ENCODE results near the gene CYP4A11.
A peak's percentile ranks its signal among the peaks of the same experiment; 100 is the strongest.
"Not testable (repeated sequence)": the region's sequence is repeated elsewhere in the genome, so short reads cannot be mapped to it uniquely, and the experiment has no call there.

GRCh38 chr1:46934852-46935251, 6.4 kb downstream of the CYP4A11 start:
- TF ChIP-seq, protein P1, sequence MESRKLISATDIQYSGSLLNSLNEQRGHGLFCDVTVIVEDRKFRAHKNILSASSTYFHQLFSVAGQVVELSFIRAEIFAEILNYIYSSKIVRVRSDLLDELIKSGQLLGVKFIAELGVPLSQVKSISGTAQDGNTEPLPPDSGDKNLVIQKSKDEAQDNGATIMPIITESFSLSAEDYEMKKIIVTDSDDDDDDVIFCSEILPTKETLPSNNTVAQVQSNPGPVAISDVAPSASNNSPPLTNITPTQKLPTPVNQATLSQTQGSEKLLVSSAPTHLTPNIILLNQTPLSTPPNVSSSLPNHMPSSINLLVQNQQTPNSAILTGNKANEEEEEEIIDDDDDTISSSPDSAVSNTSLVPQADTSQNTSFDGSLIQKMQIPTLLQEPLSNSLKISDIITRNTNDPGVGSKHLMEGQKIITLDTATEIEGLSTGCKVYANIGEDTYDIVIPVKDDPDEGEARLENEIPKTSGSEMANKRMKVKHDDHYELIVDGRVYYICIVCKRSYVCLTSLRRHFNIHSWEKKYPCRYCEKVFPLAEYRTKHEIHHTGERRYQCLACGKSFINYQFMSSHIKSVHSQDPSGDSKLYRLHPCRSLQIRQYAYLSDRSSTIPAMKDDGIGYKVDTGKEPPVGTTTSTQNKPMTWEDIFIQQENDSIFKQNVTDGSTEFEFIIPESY (IDR thresholded peaks at IDR 0.05): not testable (repeated sequence)
- peak; percentile 53 for TF ChIP-seq CTCF (IDR thresholded peaks at IDR 0.05; ENCODE audit: low read depth, low read length, missing input control)
- TF ChIP-seq JUND (IDR thresholded peaks at IDR 0.05); TAF1 (conservative IDR thresholded peaks at IDR 0.05); NR2F2 (IDR thresholded peaks at IDR 0.05); YY1 (IDR thresholded peaks at IDR 0.05); FOXA1 (IDR thresholded peaks at IDR 0.05); HNF4A (conservative IDR thresholded peaks at IDR 0.05); SP1 (IDR thresholded peaks at IDR 0.05); EGR1 (IDR thresholded peaks at IDR 0.05; ENCODE audit: low read depth in 2 of 2): not testable (repeated sequence)
- TF ChIP-seq RAD21 (IDR thresholded peaks at IDR 0.05): peak; percentile 65 to 82
- TF ChIP-seq, protein P2, sequence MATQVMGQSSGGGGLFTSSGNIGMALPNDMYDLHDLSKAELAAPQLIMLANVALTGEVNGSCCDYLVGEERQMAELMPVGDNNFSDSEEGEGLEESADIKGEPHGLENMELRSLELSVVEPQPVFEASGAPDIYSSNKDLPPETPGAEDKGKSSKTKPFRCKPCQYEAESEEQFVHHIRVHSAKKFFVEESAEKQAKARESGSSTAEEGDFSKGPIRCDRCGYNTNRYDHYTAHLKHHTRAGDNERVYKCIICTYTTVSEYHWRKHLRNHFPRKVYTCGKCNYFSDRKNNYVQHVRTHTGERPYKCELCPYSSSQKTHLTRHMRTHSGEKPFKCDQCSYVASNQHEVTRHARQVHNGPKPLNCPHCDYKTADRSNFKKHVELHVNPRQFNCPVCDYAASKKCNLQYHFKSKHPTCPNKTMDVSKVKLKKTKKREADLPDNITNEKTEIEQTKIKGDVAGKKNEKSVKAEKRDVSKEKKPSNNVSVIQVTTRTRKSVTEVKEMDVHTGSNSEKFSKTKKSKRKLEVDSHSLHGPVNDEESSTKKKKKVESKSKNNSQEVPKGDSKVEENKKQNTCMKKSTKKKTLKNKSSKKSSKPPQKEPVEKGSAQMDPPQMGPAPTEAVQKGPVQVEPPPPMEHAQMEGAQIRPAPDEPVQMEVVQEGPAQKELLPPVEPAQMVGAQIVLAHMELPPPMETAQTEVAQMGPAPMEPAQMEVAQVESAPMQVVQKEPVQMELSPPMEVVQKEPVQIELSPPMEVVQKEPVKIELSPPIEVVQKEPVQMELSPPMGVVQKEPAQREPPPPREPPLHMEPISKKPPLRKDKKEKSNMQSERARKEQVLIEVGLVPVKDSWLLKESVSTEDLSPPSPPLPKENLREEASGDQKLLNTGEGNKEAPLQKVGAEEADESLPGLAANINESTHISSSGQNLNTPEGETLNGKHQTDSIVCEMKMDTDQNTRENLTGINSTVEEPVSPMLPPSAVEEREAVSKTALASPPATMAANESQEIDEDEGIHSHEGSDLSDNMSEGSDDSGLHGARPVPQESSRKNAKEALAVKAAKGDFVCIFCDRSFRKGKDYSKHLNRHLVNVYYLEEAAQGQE (IDR thresholded peaks at IDR 0.05): not testable (repeated sequence)
- TF ChIP-seq, protein P3, sequence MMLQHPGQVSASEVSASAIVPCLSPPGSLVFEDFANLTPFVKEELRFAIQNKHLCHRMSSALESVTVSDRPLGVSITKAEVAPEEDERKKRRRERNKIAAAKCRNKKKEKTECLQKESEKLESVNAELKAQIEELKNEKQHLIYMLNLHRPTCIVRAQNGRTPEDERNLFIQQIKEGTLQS (IDR thresholded peaks at IDR 0.05): not testable (repeated sequence)
- TF ChIP-seq, protein P4, sequence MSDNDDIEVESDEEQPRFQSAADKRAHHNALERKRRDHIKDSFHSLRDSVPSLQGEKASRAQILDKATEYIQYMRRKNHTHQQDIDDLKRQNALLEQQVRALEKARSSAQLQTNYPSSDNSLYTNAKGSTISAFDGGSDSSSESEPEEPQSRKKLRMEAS (IDR thresholded peaks at IDR 0.05): not testable (repeated sequence)
